Measurements from ENCODE around the gene HIVEP1. TPM values are rescaled to one million over a fixed set of nuclear protein-coding genes. Genes with fewer than 3 reads are reported as not detected.

HIVEP1 gene
- total RNA-seq, 1 donor from 2014 or later = 13.7 TPM

- Histone ChIP-seq H3K27ac (replicated peaks) (no peak overlapping the region), H3K4me3 (no peak overlapping the region), H3K9me3 (replicated peaks) (peaks cover 25% of the 10 kb centered on the region), H3K27me3 (ENCODE audit: low read depth) (no peaks in the 10 kb centered on the region), H3K4me1 (no peaks in the 10 kb centered on the region), H3K36me3 (peaks cover 33% of the 10 kb centered on the region)
- no peak for TF ChIP-seq CTCF (IDR thresholded peaks at IDR 0.05; ENCODE audit: borderline replicate concordance)
- DNase-seq = no peak
- intact Hi-C loops (cut with micrococcal nuclease) = no loop called here
Measured at GRCh38 chr6:12118607-12119006, 106.5 kb downstream of the HIVEP1 start.

- no peak for DNase-seq
- Histone ChIP-seq H3K9me3 (replicated peaks) (peaks cover 25% of the 10 kb centered on the region), H3K27ac (replicated peaks) (no peak overlapping the region), H3K4me3 (no peak overlapping the region), H3K4me1 (no peaks in the 10 kb centered on the region), H3K36me3 (peaks cover 38% of the 10 kb centered on the region), H3K27me3 (ENCODE audit: low read depth) (no peaks in the 10 kb centered on the region)
- intact Hi-C loops (cut with micrococcal nuclease) = no loop called here
- TF ChIP-seq CTCF (IDR thresholded peaks at IDR 0.05; ENCODE audit: borderline replicate concordance) = no peak
Measured at GRCh38 chr6:12119085-12119588, 107.0 kb downstream of the HIVEP1 start.

- no peak for DNase-seq
- H3K9me3 ChIP-seq (replicated peaks) = no peaks in the 10 kb centered on the region
- H3K36me3 ChIP-seq = peaks cover 36% of the 10 kb centered on the region
- no peaks in the 10 kb centered on the region for H3K27me3 ChIP-seq (ENCODE audit: low read depth)
- H3K4me3 ChIP-seq = no peak overlapping the region
- no peaks in the 10 kb centered on the region for H3K4me1 ChIP-seq
- no peak overlapping the region for H3K27ac ChIP-seq (replicated peaks)
- intact Hi-C loops (cut with micrococcal nuclease) = no loop called here
- TF ChIP-seq CTCF (IDR thresholded peaks at IDR 0.05; ENCODE audit: borderline replicate concordance) = no peak
Measured at GRCh38 chr6:12125396-12125795, 113.3 kb downstream of the HIVEP1 start.

GRCh38 chr6:12126051-12126450, 113.9 kb downstream of the HIVEP1 start:
- no peak for DNase-seq
- no peaks in the 10 kb centered on the region for H3K27me3 ChIP-seq (ENCODE audit: low read depth)
- H3K9me3 ChIP-seq (replicated peaks) = no peaks in the 10 kb centered on the region
- no peak for TF ChIP-seq CTCF (IDR thresholded peaks at IDR 0.05; ENCODE audit: borderline replicate concordance)
- H3K27ac ChIP-seq (replicated peaks) = no peak overlapping the region
- intact Hi-C loops (cut with micrococcal nuclease) = no loop called here
- H3K4me3 ChIP-seq = no peak overlapping the region
- no peaks in the 10 kb centered on the region for H3K4me1 ChIP-seq
- peaks cover 33% of the 10 kb centered on the region for H3K36me3 ChIP-seq

GRCh38 chr6:12129523-12129922, 117.4 kb downstream of the HIVEP1 start:
- Histone ChIP-seq H3K4me1 (no peaks in the 10 kb centered on the region), H3K36me3 (peaks cover 7% of the 10 kb centered on the region), H3K27ac (replicated peaks) (no peak overlapping the region), H3K4me3 (no peak overlapping the region), H3K9me3 (replicated peaks) (no peaks in the 10 kb centered on the region), H3K27me3 (ENCODE audit: low read depth) (no peaks in the 10 kb centered on the region)
- no peak for TF ChIP-seq CTCF (IDR thresholded peaks at IDR 0.05; ENCODE audit: borderline replicate concordance)
- intact Hi-C loops (cut with micrococcal nuclease) = no loop called here
- no peak for DNase-seq

Data from left ventricle myocardium inferior (tissue), 1 donor.